Thyroid gland (tissue), 4 donors: Measurements from ENCODE around the gene IER5L. TPM values are rescaled to one million over a fixed set of nuclear protein-coding genes. Genes with fewer than 3 reads are reported as not detected.

Source experiments
- DNase-seq, 2 donors: peaks; one replicate each; pipeline ENCODE4 v3.0.0-alpha.2; 2019
- H3K27ac ChIP-seq, 3 donors: fragments of 200-600 bp; sonication (generic); 1 replicate in 2 of 3; 2 replicates in 1 of 3; pipeline ENCODE4 v1.5.1; 2016 to 2019; ENCODE audit warnings: mild to moderate bottlenecking in 1 of 3, moderate library complexity in 1 of 3
- H3K27me3 ChIP-seq: fragments of 200-600 bp; sonication (generic); one replicate; pipeline ENCODE4 v1.5.1; 2019
- H3K36me3 ChIP-seq, 2 donors: fragments of 200-600 bp; sonication (generic); one replicate each; pipeline ENCODE4 v1.5.1; 2016 to 2019
- H3K4me1 ChIP-seq, 2 donors: fragments of 200-600 bp; sonication (generic); one replicate each; pipeline ENCODE4 v1.5.1; 2017 to 2019
- H3K4me3 ChIP-seq, 3 donors: fragments of 200-600 bp; sonication (generic); replicated peaks in 1 of 3; 1 replicate in 2 of 3; 2 replicates in 1 of 3; pipeline ENCODE4 v1.5.1; 2016; ENCODE audit warnings: mild to moderate bottlenecking in 1 of 3
- H3K9me3 ChIP-seq: fragments of 200-600 bp; sonication (generic); one replicate; pipeline ENCODE4 v1.5.1; 2017
- POLR2A ChIP-seq, 2 donors: fragments of 450-650 bp; IDR thresholded peaks; one replicate each; pipeline ENCODE4 v1.6.1; 2017; ENCODE audit warnings: antibody characterized with exemption in 2 of 2, mild to moderate bottlenecking in 2 of 2, moderate library complexity in 1 of 2
- WGBS, 2 donors: methylation state at CpG; one replicate each; pipeline ENCODE4 v1.1.5; 2017; 5-methylcytosine and 5-hydroxymethylcytosine counted together
- intact Hi-C: fragments of 100-400 bp; cut with DNase I; formaldehyde crosslinking; loops from one replicate; pipeline ENCODE4 v1.15.1; 2023
- total RNA-seq, 4 donors: library from RNA; depleted of rRNA; stranded (reverse); fragments of >200 nt; gene quantifications; one replicate each; pipeline ENCODE4 v1.2.3, GENCODE V29; 2016
- TF ChIP-seq, protein P1 (sequence below), 6 experiments: fragments of 200-600 bp in 3 of 6; fragments of 450-650 bp in 3 of 6; sonication (generic) in 3 of 6; IDR thresholded peaks; one replicate each; pipeline ENCODE4 v1.5.1; 2016 to 2019; ENCODE audit warnings: antibody characterized with exemption in 6 of 6, mild to moderate bottlenecking in 2 of 6, inconsistent platforms in 1 of 6, moderate library complexity in 1 of 6

Gene IER5L
- 10 to 100 TPM in 3 of 4 donors, 1 to 10 TPM in 1; 7.8 to 20.2 (median 12.6) TPM for total RNA-seq

DNA sequence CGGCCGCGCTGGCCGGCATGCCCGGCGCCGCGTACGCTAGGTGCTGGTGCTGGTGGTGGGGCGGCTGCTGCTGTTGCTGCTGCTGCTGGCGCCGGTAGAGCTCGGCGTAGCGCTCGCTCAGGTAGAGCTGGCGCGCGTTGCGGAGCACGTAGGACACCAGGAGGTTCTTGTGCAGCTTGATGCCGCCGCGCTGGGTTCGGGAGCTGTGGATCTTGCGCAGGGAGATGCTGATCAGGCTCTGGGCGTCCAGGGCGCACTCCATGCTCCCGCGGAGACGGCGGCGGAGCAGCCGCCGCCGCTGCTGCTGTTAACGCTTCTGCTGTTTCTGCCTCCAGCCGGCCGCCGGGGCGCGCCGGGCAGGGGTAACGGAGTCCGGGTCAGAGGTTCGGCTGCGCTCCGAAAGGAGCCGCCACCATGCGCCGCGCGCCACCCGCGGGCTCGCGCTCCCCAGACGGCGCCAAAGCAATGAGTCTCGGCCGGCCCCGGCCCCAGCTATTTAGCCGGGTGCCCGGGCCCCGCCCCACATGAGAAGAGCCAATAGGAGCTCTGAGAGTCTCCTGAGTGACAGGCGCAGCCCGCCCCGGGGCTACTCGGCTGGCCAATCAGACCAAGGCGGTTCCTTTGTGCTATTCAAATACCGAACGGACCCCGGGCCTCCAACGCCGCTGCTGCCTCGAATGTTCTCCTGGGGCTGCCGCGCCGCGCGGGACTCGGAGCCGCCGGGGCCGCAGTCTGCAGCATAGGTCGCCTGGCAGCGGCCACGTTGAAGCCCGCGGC is at the start of gene IER5L:
Gene IER5L, minus strand, starts transcription at position 471 of the 777 bp plus-strand sequence. Its CDS starts 209 bp downstream, at position 262.
- H3K9me3 ChIP-seq, result no peaks in the 10 kb centered on the region
- no peaks in the 10 kb centered on the region for H3K27me3 ChIP-seq
- H3K36me3 ChIP-seq, result no peaks in the 10 kb centered on the region
- WGBS, 2 donors, result 0% methylated on average over 12 of the region's 90 CpGs; no CpG with 5 or more reads in 1 of the 2 donors
- peak within 1 kb of the TSS; percentile 94 to 100 (median 98) for H3K27ac ChIP-seq
- intact Hi-C loops, result loop anchor here (5.0 kb wide), 1 partner anchor 36 kb away; no protein-coding TSS in a partner anchor
- H3K4me1 ChIP-seq, result peaks cover 21 to 22% of the 10 kb centered on the region in 2 donors
- TF ChIP-seq, protein P1, sequence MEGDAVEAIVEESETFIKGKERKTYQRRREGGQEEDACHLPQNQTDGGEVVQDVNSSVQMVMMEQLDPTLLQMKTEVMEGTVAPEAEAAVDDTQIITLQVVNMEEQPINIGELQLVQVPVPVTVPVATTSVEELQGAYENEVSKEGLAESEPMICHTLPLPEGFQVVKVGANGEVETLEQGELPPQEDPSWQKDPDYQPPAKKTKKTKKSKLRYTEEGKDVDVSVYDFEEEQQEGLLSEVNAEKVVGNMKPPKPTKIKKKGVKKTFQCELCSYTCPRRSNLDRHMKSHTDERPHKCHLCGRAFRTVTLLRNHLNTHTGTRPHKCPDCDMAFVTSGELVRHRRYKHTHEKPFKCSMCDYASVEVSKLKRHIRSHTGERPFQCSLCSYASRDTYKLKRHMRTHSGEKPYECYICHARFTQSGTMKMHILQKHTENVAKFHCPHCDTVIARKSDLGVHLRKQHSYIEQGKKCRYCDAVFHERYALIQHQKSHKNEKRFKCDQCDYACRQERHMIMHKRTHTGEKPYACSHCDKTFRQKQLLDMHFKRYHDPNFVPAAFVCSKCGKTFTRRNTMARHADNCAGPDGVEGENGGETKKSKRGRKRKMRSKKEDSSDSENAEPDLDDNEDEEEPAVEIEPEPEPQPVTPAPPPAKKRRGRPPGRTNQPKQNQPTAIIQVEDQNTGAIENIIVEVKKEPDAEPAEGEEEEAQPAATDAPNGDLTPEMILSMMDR (IDR thresholded peaks at IDR 0.05), result no peak
- peak; percentile 65 to 99 for TF ChIP-seq POLR2A (IDR thresholded peaks at IDR 0.05)
- peak; percentile 95 to 96 for DNase-seq
- peak within 1 kb of the TSS; percentile 61 to 95 (median 81) for H3K4me3 ChIP-seq

DNA sequence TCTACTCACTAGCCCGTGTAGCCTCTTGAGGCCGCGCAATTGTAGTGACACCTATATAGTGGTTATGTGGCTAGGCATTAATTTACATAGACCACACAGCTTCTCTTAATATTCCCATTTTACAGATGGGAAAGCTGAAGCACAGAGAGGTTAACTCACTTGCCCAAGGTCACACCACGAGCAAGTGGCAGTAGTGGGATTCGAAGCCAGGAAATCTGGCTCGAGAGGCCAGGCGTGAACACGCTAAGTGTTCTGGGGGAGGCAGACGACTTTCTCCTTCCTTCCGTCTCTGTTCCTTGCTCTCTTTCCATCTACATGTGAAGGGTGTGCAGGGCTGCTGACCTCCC is 49.8 kb upstream of the IER5L start:
- WGBS, 2 donors, result 89 to 90% methylated on average over 8 to 10 of the region's 10 CpGs

DNA sequence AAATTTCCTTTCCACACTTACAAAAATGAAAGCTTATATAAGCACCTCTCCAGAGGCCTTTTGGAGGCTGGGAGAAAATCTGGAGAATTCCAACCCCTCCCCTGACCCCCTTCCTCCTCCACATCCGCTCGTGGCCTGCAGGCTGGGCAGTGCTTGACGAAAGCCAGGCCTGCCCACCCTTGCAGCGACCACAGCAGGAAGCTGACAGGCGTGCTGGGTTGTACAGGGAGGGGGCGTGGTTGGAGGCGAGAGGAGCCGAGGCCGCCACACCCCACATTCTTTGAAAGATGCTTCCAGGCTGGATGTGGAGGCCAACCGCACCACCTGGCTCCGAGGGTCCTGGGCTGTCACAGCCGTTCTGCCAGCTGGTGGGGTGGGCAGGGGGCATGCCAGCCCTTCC is 47.8 kb upstream of the IER5L start:
- 36 to 59% methylated on average over 10 to 12 of the region's 12 CpGs for WGBS, 2 donors

More for the DNA sequence above, 49.8 kb upstream of the IER5L start:
- H3K4me3 ChIP-seq, result no peak overlapping the region
- intact Hi-C loops, result no loop called here
- H3K27me3 ChIP-seq, result no peaks in the 10 kb centered on the region
- no peaks in the 10 kb centered on the region for H3K9me3 ChIP-seq
- no peak for TF ChIP-seq POLR2A (IDR thresholded peaks at IDR 0.05)
- TF ChIP-seq, protein P1 (IDR thresholded peaks at IDR 0.05), result no peak
- no peak for DNase-seq
- peaks cover 0 to 10% of the 10 kb centered on the region in 2 donors for H3K4me1 ChIP-seq
- H3K27ac ChIP-seq, result no peak overlapping the region
- no peaks in the 10 kb centered on the region for H3K36me3 ChIP-seq

DNA sequence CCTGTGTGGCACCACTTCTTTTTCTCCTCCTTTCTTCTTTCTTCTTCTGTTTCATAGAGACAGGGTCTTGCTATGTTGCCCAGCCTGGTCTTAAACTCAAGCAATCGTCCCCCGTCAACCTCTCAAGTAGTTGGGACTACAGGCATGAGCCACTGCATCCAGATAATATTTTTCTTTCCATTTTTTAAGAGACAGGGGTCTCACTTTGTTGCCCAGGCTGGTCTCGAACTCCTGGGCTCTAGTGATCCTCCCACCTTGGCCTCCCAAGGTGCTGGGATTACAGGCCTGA is 47.4 kb upstream of the IER5L start:
- 77 to 82% methylated on average over 3 of the region's 3 CpGs for WGBS, 2 donors
- Histone ChIP-seq H3K9me3 (no peaks in the 10 kb centered on the region), H3K4me3 (no peak overlapping the region), H3K27ac (peak overlapping the region in 1 of 3 donors; percentile 29), H3K27me3 (no peaks in the 10 kb centered on the region), H3K36me3 (no peaks in the 10 kb centered on the region), H3K4me1 (peaks cover 0 to 10% of the 10 kb centered on the region in 2 donors)
- DNase-seq, result no peak
- TF ChIP-seq, protein P1 (IDR thresholded peaks at IDR 0.05), result no peak
- TF ChIP-seq POLR2A (IDR thresholded peaks at IDR 0.05), result no peak
- intact Hi-C loops, result no loop called here

More for the DNA sequence above, 47.8 kb upstream of the IER5L start:
- intact Hi-C loops, result no loop called here
- Histone ChIP-seq H3K9me3 (no peaks in the 10 kb centered on the region), H3K4me3 (no peak overlapping the region), H3K27ac (no peak overlapping the region), H3K4me1 (peaks cover 0 to 10% of the 10 kb centered on the region in 2 donors), H3K27me3 (no peaks in the 10 kb centered on the region), H3K36me3 (no peaks in the 10 kb centered on the region)
- peak; percentile 19 to 28 for DNase-seq
- TF ChIP-seq, protein P1 (IDR thresholded peaks at IDR 0.05), result no peak
- no peak for TF ChIP-seq POLR2A (IDR thresholded peaks at IDR 0.05)
